AG08395 (cell line): Measurements from ENCODE around the gene SEC14L5.
"Not testable (repeated sequence)": the region's sequence is repeated elsewhere in the genome, so short reads cannot be mapped to it uniquely, and the experiment has no call there.

Experiments used
- DNase-seq: peaks from one replicate; pipeline ENCODE4 v3.0.0; 2012; ENCODE audit warnings: mixed read lengths, low spot score

SEC14L5 gene

GRCh38 chr16:4957720-4958509 is at the start of gene SEC14L5:
TSS of gene SEC14L5 (plus strand) at chr16:4958330. CDS start at chr16:4959324, 994 bp downstream.
- DNase-seq, result peak; percentile 100

- no peak for DNase-seq
Measured at GRCh38 chr16:4908854-4909401, 49.2 kb upstream of the SEC14L5 start.

GRCh38 chr16:4909825-4910224 is 48.3 kb upstream of the SEC14L5 start:
- DNase-seq, result no peak

- DNase-seq, result no peak
Measured at GRCh38 chr16:4910828-4911227, 47.3 kb upstream of the SEC14L5 start.

GRCh38 chr16:4911970-4912386 is 46.2 kb upstream of the SEC14L5 start:
- DNase-seq, result no peak

GRCh38 chr16:4913130-4913773 is 44.9 kb upstream of the SEC14L5 start:
- DNase-seq, result no peak

- no peak for DNase-seq
Measured at GRCh38 chr16:4913774-4914525, 44.2 kb upstream of the SEC14L5 start.

GRCh38 chr16:4914528-4915225 is 43.5 kb upstream of the SEC14L5 start:
- no peak for DNase-seq

- DNase-seq, result peak; percentile 70
Measured at GRCh38 chr16:4915226-4915761, 42.8 kb upstream of the SEC14L5 start.

GRCh38 chr16:4917117-4917516 is 41.0 kb upstream of the SEC14L5 start:
- DNase-seq, result peak; percentile 41

GRCh38 chr16:4918781-4919251 is 39.3 kb upstream of the SEC14L5 start:
- no peak for DNase-seq

- DNase-seq, result no peak
Measured at GRCh38 chr16:4920826-4921225, 37.3 kb upstream of the SEC14L5 start.

- no peak for DNase-seq
Measured at GRCh38 chr16:4922721-4923342, 35.3 kb upstream of the SEC14L5 start.

GRCh38 chr16:4923853-4924252 is 34.3 kb upstream of the SEC14L5 start:
- no peak for DNase-seq

- DNase-seq, result no peak
Measured at GRCh38 chr16:4924593-4925292, 33.4 kb upstream of the SEC14L5 start.

- DNase-seq, result no peak
Measured at GRCh38 chr16:4925293-4925607, 32.9 kb upstream of the SEC14L5 start.

GRCh38 chr16:4925791-4926190 is 32.3 kb upstream of the SEC14L5 start:
- DNase-seq, result no peak

GRCh38 chr16:4926928-4927327 is 31.2 kb upstream of the SEC14L5 start:
- no peak for DNase-seq

- DNase-seq, result no peak
Measured at GRCh38 chr16:4927661-4928060, 30.5 kb upstream of the SEC14L5 start.

- DNase-seq, result no peak
Measured at GRCh38 chr16:4928227-4928626, 29.9 kb upstream of the SEC14L5 start.

- DNase-seq, result not testable (repeated sequence)
Measured at GRCh38 chr16:4929619-4930018, 28.5 kb upstream of the SEC14L5 start.
